Trophoblast cell (in vitro differentiated cells and primary cell): Measurements from ENCODE around the gene PDZD4.
"Not testable (repeated sequence)": the region's sequence is repeated elsewhere in the genome, so short reads cannot be mapped to it uniquely, and the experiment has no call there.

Experiments used
- DNase-seq, 2 donors: peaks; one replicate each; pipeline ENCODE4 v3.0.0-alpha.2; 2016
- H2AFZ ChIP-seq: 2 replicates; pipeline ENCODE4 v1.6.1; 2013; ENCODE audit warnings: low read length, moderate library complexity, mild to moderate bottlenecking; ENCODE audit not compliant: insufficient read depth, poor library complexity
- H2AK5ac ChIP-seq: 2 replicates; pipeline ENCODE4 v1.6.1; 2013; ENCODE audit warnings: mild to moderate bottlenecking, low read length
- H2BK120ac ChIP-seq: 2 replicates; pipeline ENCODE4 v1.6.1; 2013; ENCODE audit warnings: low read length, mild to moderate bottlenecking, moderate library complexity; ENCODE audit not compliant: insufficient read depth, poor library complexity
- H2BK12ac ChIP-seq: 2 replicates; pipeline ENCODE4 v1.6.1; 2013; ENCODE audit warnings: mild to moderate bottlenecking, low read length, moderate library complexity
- H2BK5ac ChIP-seq: 2 replicates; pipeline ENCODE4 v1.6.1; 2013; ENCODE audit warnings: low read length, low read depth, moderate library complexity, mild to moderate bottlenecking; ENCODE audit not compliant: poor library complexity
- H3K14ac ChIP-seq: 2 replicates; pipeline ENCODE4 v1.6.1; 2013; ENCODE audit warnings: mild to moderate bottlenecking, low read length
- H3K18ac ChIP-seq: 2 replicates; pipeline ENCODE4 v1.6.1; 2013; ENCODE audit warnings: mild to moderate bottlenecking, low read length
- H3K23ac ChIP-seq: 2 replicates; pipeline ENCODE4 v1.6.1; 2013; ENCODE audit warnings: low read length
- H3K27ac ChIP-seq: 2 replicates; pipeline ENCODE4 v1.5.1; 2013; ENCODE audit warnings: low read depth, mild to moderate bottlenecking, inconsistent platforms, low read length, moderate library complexity
- H3K27me3 ChIP-seq: 2 replicates; pipeline ENCODE4 v1.6.1; 2013; ENCODE audit warnings: inconsistent platforms, mild to moderate bottlenecking, low read length, moderate library complexity; ENCODE audit not compliant: insufficient read depth
- H3K36me3 ChIP-seq, 2 experiments: 1 replicate in 1 of 2; 2 replicates in 1 of 2; pipeline ENCODE4 v1.6.1; 2013; ENCODE audit warnings: low read length in 2 of 2, mild to moderate bottlenecking in 2 of 2, moderate library complexity in 1 of 2; ENCODE audit not compliant: insufficient read depth in 2 of 2, control insufficient read depth in 1 of 2
- H3K4ac ChIP-seq: 2 replicates; pipeline ENCODE4 v1.6.1; 2013; ENCODE audit warnings: low read depth, mild to moderate bottlenecking, low read length, moderate library complexity
- H3K4me1 ChIP-seq, 2 experiments: 1 replicate in 1 of 2; 2 replicates in 1 of 2; pipeline ENCODE4 v1.6.1; 2013; ENCODE audit warnings: low read length in 2 of 2, mild to moderate bottlenecking in 2 of 2, moderate library complexity in 1 of 2; ENCODE audit not compliant: insufficient read depth in 2 of 2, control insufficient read depth in 1 of 2
- H3K4me2 ChIP-seq: 2 replicates; pipeline ENCODE4 v1.6.1; 2013; ENCODE audit warnings: inconsistent platforms, mild to moderate bottlenecking, low read length, moderate library complexity
- H3K4me3 ChIP-seq: 2 replicates; pipeline ENCODE4 v1.5.1; 2013; ENCODE audit warnings: mild to moderate bottlenecking, low read depth, low read length, inconsistent platforms
- H3K79me1 ChIP-seq: one replicate; pipeline ENCODE4 v1.6.1; 2013; ENCODE audit warnings: low read length
- H3K79me2 ChIP-seq: 2 replicates; pipeline ENCODE4 v1.6.1; 2013; ENCODE audit warnings: low read length, mild to moderate bottlenecking; ENCODE audit not compliant: control insufficient read depth, insufficient read depth, poor library complexity
- H3K9ac ChIP-seq: 2 replicates; pipeline ENCODE4 v1.6.1; 2013; ENCODE audit warnings: mild to moderate bottlenecking, low read length
- H3K9me3 ChIP-seq: 2 replicates; pipeline ENCODE4 v1.6.1; 2013; ENCODE audit warnings: low read depth, mild to moderate bottlenecking, control low read depth, inconsistent platforms, low read length; ENCODE audit not compliant: insufficient read depth
- H4K12ac ChIP-seq: 2 replicates; pipeline ENCODE4 v1.6.1; 2013; ENCODE audit warnings: low read depth, mild to moderate bottlenecking, low read length, moderate library complexity
- H4K8ac ChIP-seq: 2 replicates; pipeline ENCODE4 v1.6.1; 2013; ENCODE audit warnings: low read depth, mild to moderate bottlenecking, low read length, moderate library complexity
- H4K91ac ChIP-seq: one replicate; pipeline ENCODE4 v1.6.1; 2013; ENCODE audit warnings: low read depth, mild to moderate bottlenecking, low read length, moderate library complexity
- WGBS: extraction: QIAGEN DNeasy Blood & Tissue Kit; methylation state at CpG from one replicate; pipeline ENCODE4 v1.1.7; 2013; ENCODE audit warnings: missing lambda C conversion rate; ENCODE audit not compliant: insufficient read length, insufficient coverage; ENCODE audit errors: extremely low coverage; 5-methylcytosine and 5-hydroxymethylcytosine counted together

PDZD4 gene

DNA sequence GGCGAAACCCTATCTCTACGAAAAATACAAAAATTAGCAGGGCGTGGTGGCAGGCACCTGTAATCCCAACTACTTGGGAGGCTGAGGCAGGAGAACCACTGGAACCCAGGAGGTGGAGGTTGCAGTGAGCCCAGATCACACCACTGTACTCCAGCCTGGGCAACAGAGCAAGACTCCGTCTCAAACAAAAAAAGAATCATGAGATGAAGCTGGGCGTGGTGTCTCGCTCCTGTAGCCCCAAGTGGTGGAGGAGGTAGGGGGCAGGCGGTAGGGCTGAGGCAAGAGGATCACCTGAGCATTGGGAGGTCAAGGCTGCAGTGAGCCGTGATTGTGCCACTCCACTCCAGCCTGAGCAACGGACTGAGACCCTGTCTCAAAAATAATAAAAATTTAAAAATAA, 12.3 kb downstream of the PDZD4 start:
- H3K18ac ChIP-seq, H3K79me2 ChIP-seq, H4K12ac ChIP-seq, H4K91ac ChIP-seq, H3K4me2 ChIP-seq, H3K9ac ChIP-seq, H3K4me1 ChIP-seq, H2BK5ac ChIP-seq, H2BK120ac ChIP-seq, H3K79me1 ChIP-seq, H3K4me3 ChIP-seq, H3K9me3 ChIP-seq, H2AFZ ChIP-seq, H2BK12ac ChIP-seq, H4K8ac ChIP-seq, H3K23ac ChIP-seq, H3K27me3 ChIP-seq, H3K14ac ChIP-seq, H2AK5ac ChIP-seq, DNase-seq, H3K36me3 ChIP-seq, H3K27ac ChIP-seq, H3K4ac ChIP-seq: not testable (repeated sequence)
- WGBS = no CpG with 5 or more reads among the region's 9 CpGs

- Histone ChIP-seq H3K4me1 (peaks cover 0 to 7% of the 10 kb centered on the region in 2 experiments), H3K27ac (no peak overlapping the region), H3K18ac (no peak overlapping the region), H2BK12ac (no peak overlapping the region), H3K79me2 (peaks cover 4% of the 10 kb centered on the region), H3K4ac (no peak overlapping the region), H2BK5ac (no peak overlapping the region), H3K36me3 (no peaks in the 10 kb centered on the region), H2BK120ac (no peak overlapping the region), H3K4me2 (no peak overlapping the region), H3K9ac (no peak overlapping the region), H4K8ac (no peak overlapping the region), H3K23ac (no peak overlapping the region), H2AFZ (no peak overlapping the region), H4K12ac (no peak overlapping the region), H2AK5ac (no peak overlapping the region), H3K14ac (no peak overlapping the region), H3K9me3 (no peaks in the 10 kb centered on the region), H3K79me1 (peaks cover 8% of the 10 kb centered on the region), H4K91ac (no peak overlapping the region), H3K4me3 (no peak overlapping the region), H3K27me3 (no peaks in the 10 kb centered on the region)
- no peak for DNase-seq
- WGBS = no CpG with 5 or more reads among the region's 25 CpGs
These were observed 13.3 kb downstream of the PDZD4 start for GRCh38 chrX:153816831-153817690.

GRCh38 chrX:153814591-153815315, 15.6 kb downstream of the PDZD4 start:
- H3K4me3 ChIP-seq = no peak overlapping the region
- no peak overlapping the region for H3K4ac ChIP-seq
- H3K9me3 ChIP-seq = no peaks in the 10 kb centered on the region
- H2BK12ac ChIP-seq = no peak overlapping the region
- peaks cover 4% of the 10 kb centered on the region for H3K79me2 ChIP-seq
- H3K36me3 ChIP-seq = no peaks in the 10 kb centered on the region
- no peak overlapping the region for H3K27ac ChIP-seq
- no peak overlapping the region for H3K14ac ChIP-seq
- H3K9ac ChIP-seq = no peak overlapping the region
- no peak overlapping the region for H2BK5ac ChIP-seq
- peaks cover 0 to 7% of the 10 kb centered on the region in 2 experiments for H3K4me1 ChIP-seq
- no peak overlapping the region for H3K23ac ChIP-seq
- no peak overlapping the region for H2AK5ac ChIP-seq
- H4K8ac ChIP-seq = no peak overlapping the region
- no peak overlapping the region for H4K91ac ChIP-seq
- no peak overlapping the region for H3K4me2 ChIP-seq
- no peak overlapping the region for H2BK120ac ChIP-seq
- no peak overlapping the region for H2AFZ ChIP-seq
- H4K12ac ChIP-seq = no peak overlapping the region
- no peak for DNase-seq
- H3K18ac ChIP-seq = no peak overlapping the region
- H3K79me1 ChIP-seq = peaks cover 8% of the 10 kb centered on the region
- no peaks in the 10 kb centered on the region for H3K27me3 ChIP-seq
- no CpG with 5 or more reads among the region's 19 CpGs for WGBS

- H3K9ac ChIP-seq = no peak overlapping the region
- no peak overlapping the region for H4K12ac ChIP-seq
- H2AK5ac ChIP-seq = no peak overlapping the region
- no peak overlapping the region for H3K18ac ChIP-seq
- H2BK5ac ChIP-seq = no peak overlapping the region
- H3K79me2 ChIP-seq = no peaks in the 10 kb centered on the region
- H3K27me3 ChIP-seq = no peaks in the 10 kb centered on the region
- H4K8ac ChIP-seq = no peak overlapping the region
- no peak overlapping the region for H3K4ac ChIP-seq
- H3K4me3 ChIP-seq = no peak overlapping the region
- H3K27ac ChIP-seq = no peak overlapping the region
- no peak for DNase-seq
- no peak overlapping the region for H3K4me2 ChIP-seq
- no peak overlapping the region for H3K14ac ChIP-seq
- no peak overlapping the region for H2BK12ac ChIP-seq
- no peaks in the 10 kb centered on the region for H3K79me1 ChIP-seq
- H4K91ac ChIP-seq = no peak overlapping the region
- no peak overlapping the region for H2AFZ ChIP-seq
- H2BK120ac ChIP-seq = no peak overlapping the region
- H3K23ac ChIP-seq = no peak overlapping the region
- H3K4me1 ChIP-seq = no peaks in the 10 kb centered on the region
- no peaks in the 10 kb centered on the region for H3K9me3 ChIP-seq
- no peaks in the 10 kb centered on the region for H3K36me3 ChIP-seq
- WGBS = no CpG with 5 or more reads among the region's 5 CpGs
These were observed 17.2 kb downstream of the PDZD4 start for GRCh38 chrX:153813161-153813560.
